Bone marrow (tissue), 2 donors: ENCODE measurements around the gene ZCCHC24.

ENCODE experiments used
- DNase-seq, 2 donors: peaks; one replicate each; lab custom pipeline; 2025; lab: John Stamatoyannopoulos, UW

Gene ZCCHC24

GRCh38 chr10:79445161-79445976 lies at the start of gene ZCCHC24:
ZCCHC24 (minus strand) TSS chr10:79445624; CDS start chr10:79445440, 184 bp downstream.
- peak; percentile 92 to 95 for DNase-seq

GRCh38 chr10:79493806-79494205 lies 48.4 kb upstream of the ZCCHC24 start:
- DNase-seq: no peak

GRCh38 chr10:79492839-79493238 lies 47.4 kb upstream of the ZCCHC24 start:
- no peak for DNase-seq

GRCh38 chr10:79492256-79492655 lies 46.8 kb upstream of the ZCCHC24 start:
- DNase-seq: no peak

- DNase-seq: no peak
Measured at GRCh38 chr10:79491143-79491835, 45.9 kb upstream of the ZCCHC24 start.

- DNase-seq: no peak
Measured at GRCh38 chr10:79490400-79491142, 45.1 kb upstream of the ZCCHC24 start.

- DNase-seq: no peak
Measured at GRCh38 chr10:79488870-79489269, 43.4 kb upstream of the ZCCHC24 start.

GRCh38 chr10:79488336-79488735 lies 42.9 kb upstream of the ZCCHC24 start:
- DNase-seq: no peak

- DNase-seq: peak in 1 of 2 donors; percentile 15
Measured at GRCh38 chr10:79487296-79488194, 42.1 kb upstream of the ZCCHC24 start.

GRCh38 chr10:79484476-79484875 lies 39.1 kb upstream of the ZCCHC24 start:
- no peak for DNase-seq

GRCh38 chr10:79483948-79484347 lies 38.5 kb upstream of the ZCCHC24 start:
- no peak for DNase-seq

- no peak for DNase-seq
Measured at GRCh38 chr10:79483299-79483698, 37.9 kb upstream of the ZCCHC24 start.

- no peak for DNase-seq
Measured at GRCh38 chr10:79482741-79483140, 37.3 kb upstream of the ZCCHC24 start.

- no peak for DNase-seq
Measured at GRCh38 chr10:79482304-79482703, 36.9 kb upstream of the ZCCHC24 start.

- no peak for DNase-seq
Measured at GRCh38 chr10:79479283-79479909, 34.0 kb upstream of the ZCCHC24 start.

- DNase-seq: no peak
Measured at GRCh38 chr10:79477456-79477855, 32.0 kb upstream of the ZCCHC24 start.

GRCh38 chr10:79476645-79477044 lies 31.2 kb upstream of the ZCCHC24 start:
- no peak for DNase-seq

GRCh38 chr10:79475877-79476276 lies 30.5 kb upstream of the ZCCHC24 start:
- no peak for DNase-seq

- no peak for DNase-seq
Measured at GRCh38 chr10:79475119-79475653, 29.8 kb upstream of the ZCCHC24 start.

- no peak for DNase-seq
Measured at GRCh38 chr10:79473496-79474095, 28.2 kb upstream of the ZCCHC24 start.
